ENCODE measurements around the gene SGMS2.
"Not testable (repeated sequence)": the region's sequence is repeated elsewhere in the genome, so short reads cannot be mapped to it uniquely, and the experiment has no call there.

The SGMS2 gene

DNA sequence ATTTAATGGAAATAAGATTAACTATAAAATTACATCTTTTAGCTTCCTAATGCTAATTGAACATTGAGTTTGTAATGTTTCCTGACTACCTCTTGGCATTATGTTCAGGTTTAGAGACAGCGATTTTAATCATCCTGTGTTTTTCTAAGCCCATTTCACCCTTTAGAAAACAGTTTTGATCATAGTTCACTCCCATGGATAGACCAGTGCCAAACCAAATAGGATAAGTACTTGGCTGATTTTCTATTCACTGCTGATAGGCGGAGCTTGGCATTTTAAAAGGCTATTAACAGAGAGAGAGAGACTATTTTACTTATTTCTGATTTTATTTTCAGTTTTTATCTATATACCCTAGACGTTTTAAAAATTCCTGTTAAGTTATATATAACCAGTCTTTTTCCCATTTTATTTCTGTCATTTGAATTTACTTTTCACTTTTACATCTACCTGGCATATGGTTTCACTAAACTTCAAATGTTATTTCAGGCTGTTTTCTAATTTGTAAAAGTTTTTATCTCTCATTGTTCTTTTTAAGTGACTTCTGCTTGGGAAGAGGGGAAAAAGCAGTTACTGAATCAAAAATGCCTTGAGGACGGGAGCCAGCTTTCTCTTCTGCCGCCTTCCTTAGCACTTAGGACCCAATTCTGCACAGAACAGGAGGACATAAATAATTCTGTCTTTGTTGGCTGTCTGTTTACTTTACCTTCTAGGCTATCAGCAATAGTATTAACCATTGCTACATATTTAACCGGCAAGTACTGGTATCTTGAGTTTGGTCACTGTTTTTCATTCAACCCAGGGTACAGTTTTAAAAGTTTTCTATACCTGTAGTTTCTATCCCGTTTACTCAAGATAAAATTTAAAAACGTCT, 46.4 kb downstream of the SGMS2 start:
- DNase-seq = no peak

DNA sequence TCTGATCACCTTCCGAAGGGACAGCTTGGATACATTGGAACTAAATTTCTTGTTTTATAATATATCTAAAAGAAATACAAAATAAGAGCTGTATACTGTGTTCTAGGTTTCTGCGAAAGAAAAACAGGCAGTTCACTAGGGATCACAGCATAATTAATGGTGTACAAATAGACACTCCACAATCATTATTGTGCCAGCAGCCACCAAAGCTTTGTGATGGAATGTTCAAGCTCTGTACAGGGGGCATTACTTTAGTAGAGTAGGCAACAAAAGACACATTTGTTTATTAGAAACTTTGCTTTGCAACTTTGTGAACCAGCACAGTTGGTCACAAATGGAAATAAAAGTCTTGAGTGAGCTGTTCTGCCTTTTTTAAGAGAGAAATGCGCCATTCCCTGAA, 49.3 kb downstream of the SGMS2 start:
- no peak for DNase-seq

DNA sequence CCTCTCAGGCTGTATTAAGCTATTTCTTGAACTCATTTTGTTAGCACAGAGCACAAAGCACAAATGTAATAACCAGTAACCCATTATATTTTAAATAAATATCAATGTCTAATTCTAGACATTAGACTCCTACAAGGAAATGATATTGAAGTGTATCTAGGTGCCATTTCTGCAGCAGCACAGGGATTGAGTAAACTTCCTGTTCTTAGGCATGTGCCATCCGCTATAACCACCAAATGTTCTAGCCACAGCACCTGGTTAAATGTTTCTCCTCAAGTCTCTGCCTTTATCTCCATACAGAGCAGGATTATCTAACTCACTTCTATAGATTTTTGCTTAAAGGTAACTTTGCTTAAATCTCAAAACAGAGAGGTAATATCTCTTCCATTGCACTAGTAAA, 51.4 kb downstream of the SGMS2 start:
- no peak for DNase-seq

DNA sequence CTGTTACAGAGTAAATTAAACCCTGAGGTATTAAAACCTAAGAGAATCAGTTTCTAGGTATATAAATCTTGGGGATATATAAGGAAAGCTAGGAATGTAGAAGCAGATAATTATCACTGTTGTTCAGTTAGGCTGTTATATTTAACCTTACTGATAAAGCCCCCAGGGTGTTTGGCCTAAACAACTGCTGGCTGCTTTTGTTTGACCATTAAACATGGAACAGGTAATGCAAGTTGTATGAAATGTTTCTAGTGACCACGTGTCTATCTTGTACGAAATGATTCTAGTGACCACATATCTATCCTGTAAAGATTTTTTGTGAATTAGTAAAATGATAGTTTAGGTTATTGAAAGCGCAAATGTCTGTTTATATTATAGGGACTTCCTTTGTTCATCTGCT, 52.6 kb downstream of the SGMS2 start:
- no peak for DNase-seq

DNA sequence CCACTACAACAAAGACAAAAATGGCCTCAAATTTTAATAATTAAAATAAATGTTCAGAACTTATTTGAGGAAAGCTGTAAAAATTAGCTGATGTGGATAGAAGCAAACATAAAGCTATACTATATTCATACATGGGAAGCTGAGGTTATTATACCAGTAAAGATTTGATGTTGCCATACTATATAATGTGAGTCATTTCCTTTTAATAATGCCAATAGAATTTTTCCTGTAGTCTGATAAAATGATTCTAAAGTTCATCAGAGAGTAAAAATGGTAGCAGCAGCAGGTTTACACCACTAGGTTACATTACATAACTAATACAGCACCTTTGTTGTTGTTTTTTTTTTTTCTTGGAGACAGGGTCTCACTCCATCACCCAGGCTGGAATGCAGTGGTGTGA, 61.1 kb downstream of the SGMS2 start:
- DNase-seq = no peak

DNA sequence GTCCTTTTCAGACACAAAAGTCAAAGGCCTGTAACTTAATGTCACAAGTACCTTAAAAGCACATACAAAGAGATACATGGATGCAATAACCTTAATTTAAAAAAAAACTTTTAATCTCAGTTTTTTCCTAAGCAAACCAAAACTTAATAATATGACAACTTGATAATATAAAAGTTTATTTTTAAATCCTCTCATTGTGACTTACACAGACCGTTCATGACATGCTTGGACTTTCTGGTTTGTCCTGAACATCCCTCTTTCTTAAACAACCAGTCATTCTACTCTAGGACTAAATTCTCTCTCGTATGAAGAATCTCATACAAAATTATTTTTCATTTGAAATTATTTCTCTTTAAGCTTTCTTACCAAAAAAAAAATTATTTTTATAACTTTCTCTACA, 63.5 kb downstream of the SGMS2 start:
- DNase-seq = no peak

DNA sequence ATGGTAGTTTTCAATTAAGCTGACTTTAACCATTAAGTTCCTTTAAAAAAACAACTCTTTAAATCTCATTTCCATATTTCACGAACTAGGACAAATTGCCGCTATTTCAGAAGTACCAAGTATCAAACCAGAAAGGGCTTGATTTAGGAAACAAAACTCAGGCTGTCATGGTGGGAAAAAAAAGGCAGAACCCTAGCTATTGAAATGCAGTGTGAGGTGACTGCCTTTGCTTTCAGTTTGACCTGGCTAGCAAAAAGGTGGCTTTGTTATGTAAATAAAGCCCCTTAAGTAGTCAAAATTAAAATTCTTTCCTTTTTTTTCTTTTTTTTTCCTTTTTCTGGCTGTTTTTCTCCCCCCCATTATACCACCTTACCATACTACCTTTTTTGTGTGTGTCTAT, 66.0 kb downstream of the SGMS2 start:
- DNase-seq = no peak

DNA sequence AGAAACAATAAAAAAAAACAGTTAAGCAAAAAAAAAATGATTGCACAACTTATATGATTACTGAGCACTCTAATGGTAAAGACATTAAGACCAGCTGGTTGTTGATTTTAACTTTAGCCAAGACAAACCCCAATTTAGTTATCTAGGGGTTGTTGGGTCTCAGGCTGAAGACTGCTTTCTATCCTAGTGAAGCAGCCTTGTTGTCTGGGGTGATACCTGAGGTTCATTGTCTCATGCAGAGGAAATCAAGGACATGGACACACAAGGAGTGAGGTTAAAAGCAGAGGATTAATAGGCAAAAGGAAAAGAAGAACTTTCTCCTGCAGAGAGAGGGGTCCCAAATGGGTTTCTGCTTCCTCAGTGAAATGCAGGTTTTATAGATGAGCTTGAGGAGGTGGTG, 66.6 kb downstream of the SGMS2 start:
- DNase-seq = no peak

DNA sequence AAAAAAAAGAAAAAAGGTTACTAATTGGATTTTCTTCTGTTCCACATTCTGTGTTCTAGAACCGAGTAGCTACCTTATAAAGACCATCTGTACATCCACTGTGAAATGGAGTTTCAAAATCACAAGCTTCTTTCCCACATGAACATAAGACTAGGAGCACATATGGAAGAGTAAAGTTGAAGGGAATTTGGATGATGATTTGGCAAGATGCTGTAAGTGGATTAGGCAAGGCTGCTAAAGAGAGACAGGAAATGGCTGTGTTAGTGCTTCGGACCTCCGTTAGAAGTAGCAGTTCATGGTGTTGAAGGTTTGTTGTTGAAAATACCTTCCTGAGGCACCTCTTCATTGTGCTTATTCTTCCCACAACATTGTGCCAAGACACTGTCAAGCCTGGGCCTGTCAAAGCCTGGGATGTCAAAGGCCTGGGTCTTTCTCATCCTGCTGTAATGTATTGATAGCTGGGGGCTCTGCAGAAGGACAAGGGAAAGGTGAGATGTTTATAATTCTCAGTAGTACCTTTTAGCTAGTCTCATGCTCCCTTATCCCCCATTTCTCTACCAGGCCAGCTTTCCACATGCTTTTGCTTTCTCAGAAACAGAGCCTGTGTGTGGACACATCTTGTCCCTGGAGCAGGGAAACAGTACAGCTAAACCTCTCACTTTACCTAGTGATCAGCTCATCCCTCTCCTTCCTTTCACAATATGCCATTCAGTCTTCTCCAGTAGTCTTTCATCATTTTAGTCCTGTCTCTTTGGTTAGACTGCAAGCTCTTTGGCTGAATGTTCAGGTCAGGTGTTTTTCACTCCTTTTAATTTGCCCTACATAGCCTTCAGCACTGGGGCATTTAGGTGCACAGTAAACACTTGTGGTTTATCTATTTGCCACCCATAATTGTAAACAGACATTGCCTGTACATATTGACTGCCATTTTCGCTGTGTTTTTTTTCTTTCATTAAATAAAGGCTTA, 68.7 kb downstream of the SGMS2 start:
- no peak for DNase-seq

DNA sequence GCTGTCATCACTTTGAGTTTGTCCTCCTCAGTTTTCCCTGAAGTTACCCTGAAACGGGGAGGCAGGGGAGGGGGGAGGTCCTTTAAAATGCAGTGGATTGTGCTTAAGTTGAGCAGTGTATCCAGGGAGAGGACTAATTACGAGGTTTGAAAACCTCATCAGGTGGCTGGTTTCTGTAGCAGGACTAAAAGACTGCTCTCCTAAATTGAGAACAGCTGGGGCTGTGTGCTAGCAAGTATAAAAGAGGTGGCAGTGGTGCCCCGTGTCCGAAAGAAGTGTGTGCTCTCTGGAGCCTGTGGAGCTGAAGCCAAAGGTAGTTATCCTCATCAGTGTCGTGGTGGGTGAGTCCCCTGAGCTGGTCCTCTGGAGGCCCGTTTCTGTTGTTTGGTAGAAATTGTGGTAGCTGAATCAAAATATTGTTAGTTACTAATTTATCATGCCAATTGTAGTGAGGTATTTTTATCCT, 69.4 kb downstream of the SGMS2 start:
- DNase-seq = no peak

DNA sequence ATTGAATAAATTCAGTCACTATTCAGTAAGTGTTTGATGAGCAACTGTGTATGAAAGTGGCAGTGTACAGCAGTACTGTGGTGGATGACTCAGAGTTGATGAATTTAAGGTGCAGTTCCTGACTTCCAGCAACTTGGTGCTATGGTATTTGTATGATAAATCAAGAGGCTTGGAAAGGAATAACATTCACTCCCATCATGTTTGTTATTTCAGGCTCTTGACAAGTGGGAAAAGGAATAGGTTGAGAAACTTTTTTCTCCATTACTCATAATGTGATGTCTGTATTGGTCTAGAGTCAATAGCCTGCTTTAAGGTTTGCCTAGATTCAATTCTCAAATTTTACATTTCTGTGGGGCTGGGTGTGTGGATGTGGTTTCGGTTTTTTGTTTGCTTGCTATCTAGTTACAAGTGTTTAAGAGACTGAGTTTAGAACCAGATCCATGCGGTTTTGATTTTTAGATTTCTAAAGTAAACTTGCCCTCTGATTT, 71.5 kb downstream of the SGMS2 start:
- DNase-seq = no peak

DNA sequence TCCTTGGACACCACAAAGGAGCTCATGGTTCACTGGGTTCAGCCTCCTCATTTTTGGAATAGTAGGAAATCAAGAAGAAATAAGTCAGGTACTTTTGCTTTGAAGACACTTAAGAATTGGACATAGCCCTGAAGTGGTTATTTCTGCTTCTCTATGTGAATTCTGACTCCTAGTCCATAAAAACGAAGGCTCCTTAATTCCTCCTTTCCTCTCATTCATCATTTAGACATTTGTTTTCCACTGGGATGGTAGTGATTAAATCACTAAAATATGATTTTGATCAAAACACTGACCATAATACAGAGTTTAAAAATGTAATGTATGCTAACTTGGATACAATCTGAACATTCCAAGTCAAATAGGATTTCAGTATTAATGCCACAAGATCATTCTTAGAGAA, 71.9 kb downstream of the SGMS2 start:
- DNase-seq = no peak

DNA sequence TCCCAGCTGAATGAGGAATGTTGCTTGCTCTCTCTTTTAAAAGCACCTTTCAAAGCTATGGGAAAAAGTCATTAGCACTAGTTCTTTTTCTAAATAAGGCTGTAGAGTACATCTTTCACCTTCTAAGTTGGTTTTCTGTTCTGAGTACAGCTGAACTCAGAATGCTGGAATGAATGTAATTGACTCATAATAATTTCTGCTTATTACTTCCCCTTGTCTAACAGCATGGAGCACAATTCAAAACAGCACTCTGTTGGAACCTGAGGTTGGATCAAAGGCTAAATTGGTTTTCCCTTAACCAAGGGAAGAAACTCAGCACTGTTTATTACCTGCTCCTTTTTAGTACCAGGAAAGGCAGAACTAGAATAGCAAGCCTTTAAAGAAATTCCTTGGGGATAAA, 73.1 kb downstream of the SGMS2 start:
- DNase-seq = no peak

DNA sequence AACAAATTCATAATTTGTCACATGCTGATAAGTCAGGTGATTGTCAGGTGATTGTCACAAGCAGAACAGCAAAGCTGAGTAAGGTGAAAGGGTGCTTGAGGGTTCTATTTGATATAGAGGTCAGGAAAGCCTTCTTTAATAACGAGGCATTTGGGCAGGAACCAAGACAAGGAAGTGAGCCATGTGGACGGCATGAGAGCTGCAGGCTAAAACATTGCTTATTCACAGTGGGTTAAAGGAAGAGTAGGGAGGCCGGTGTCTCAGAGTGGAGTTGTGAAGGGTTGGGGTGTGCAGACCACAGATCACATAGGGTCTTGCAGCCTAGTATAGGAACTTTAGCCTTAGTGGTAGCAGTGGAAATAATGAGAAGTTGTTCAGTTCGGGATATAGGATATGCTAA, 75.3 kb downstream of the SGMS2 start:
- DNase-seq = no peak

DNA sequence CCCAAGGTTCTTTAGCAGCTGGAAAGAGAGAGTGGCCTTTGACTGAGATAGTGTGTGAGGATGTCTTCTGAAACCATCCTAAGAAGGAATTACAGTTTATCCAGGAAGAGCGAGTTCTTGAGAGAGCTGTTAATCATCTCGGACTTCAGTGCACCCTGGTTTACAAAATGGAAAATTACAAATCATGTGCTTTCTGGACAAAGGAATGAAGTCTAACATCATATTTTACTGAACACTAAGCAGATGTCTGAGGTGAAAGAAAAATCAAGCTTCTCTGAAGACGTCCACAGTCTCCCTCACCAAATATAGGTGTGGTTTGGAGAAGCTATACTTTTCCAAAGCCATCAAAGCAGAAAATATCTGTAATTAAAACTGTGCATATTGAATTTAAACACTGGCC, 75.8 kb downstream of the SGMS2 start:
- no peak for DNase-seq

DNA sequence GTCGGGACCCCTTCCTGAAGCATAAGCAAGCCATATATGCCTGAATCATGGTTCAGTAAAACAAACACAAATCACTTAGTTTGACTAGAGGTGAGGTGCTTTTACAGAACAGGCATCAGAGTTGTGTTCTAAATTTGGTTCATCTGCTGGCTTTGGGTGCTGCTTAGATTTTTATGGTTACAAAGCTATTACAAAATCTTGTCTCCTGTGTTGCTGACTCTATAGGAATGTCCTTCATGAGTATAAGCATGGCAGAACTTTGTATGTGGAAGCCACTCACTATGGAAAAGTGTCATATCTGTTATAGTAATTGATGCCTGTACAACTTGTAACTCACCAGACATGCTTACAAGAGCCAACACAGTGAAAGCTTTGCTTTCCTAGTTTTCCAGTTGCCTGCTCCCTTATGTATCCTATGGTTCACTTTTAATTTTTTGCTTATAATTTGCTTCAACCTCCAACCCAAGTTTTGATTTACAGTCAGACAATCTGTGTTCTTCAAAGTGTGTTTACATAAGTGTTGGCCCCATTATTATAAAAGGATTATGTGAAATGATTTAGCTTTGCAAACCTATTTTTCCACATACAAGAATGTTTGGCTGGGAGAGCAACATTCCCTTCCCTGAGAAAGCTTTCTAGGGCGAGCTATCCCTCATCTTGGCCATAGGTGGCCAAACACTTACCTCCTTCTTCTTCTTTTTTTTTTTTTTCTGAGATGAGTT, 76.6 kb downstream of the SGMS2 start:
- DNase-seq = no peak

DNA sequence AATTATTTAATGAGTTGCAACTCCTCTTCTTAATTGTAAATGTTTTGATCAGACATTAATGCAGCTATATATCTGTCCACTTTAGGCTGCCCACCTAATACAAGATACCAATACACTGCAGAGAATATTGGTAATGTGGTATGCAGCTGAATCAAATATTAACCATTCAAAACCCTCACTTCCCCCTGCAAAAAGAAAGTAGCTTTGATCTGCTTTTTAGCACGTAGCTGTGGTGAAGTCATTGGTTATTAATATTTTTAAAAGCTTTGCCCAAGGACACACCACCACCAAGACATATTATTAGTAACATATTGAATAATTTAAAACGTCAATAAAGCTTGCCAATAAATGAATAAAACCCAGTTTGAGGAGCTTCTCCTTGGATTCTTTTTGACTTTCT, 78.0 kb downstream of the SGMS2 start:
- no peak for DNase-seq

DNA sequence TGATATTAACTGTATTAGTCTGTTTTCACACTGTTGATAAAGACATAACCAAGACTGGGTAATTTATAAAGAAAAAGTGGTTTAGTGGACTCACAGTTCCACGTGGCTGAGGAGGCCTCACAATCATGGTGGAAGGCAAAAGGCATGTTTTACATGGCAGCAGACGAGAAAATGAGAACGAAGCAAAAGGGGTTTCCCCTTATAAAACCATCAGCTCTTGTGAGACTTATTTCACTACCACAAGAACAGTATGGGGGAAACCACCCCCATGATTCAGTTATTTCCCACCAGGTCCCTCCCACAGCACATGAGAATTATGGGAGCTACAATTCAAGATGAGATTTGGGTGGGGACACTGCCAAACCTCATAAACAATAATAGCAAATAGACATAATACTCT, 80.3 kb downstream of the SGMS2 start:
- DNase-seq = not testable (repeated sequence)

DNA sequence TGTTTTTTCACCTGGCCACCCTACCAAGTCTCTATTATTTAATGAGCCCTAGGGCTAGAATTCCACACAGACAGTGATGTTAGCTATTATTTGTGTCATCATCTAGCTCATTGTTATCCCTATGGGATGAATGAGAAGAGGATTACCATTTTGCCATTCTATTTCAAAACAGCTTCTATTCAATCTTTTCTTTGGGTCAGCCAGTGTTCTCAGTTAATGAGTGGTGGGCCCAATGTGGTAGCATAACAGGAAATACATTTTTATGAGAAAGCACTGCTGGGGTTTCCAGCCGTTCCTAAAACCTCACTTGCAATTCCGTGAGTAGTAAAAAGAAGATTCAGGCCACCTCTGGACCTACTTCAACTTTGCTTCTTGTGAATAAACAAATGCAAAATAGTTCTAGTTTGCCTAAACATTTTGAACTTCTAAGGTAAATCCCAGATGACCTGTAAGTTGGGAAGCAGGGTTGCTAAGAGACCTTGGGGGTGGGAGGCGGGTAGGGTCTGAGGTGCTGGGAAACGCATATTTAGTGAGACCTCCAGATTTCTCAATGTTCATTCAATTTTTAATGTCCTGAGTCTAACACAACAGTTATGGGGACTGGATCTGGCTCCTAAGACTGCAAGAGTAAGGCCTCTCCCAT, 81.8 kb downstream of the SGMS2 start:
- DNase-seq = no peak

DNA sequence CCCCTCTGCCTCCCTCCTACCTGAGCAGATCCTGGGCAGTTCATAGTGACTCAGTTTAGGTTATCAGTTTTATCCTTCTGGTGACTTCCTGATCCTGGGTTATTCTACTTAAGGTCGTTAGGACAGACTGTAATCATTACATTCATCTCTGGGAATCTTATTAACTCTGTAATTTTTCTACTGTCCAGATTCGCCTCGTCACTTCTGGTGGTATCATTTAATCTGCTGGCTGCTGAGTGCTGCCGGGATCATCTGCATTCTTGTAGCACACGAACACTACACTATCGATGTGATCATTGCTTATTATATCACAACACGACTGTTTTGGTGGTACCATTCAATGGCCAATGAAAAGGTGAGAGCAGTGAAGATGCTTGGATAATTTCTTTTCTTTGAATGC, 83.6 kb downstream of the SGMS2 start:
- no peak for DNase-seq

DNA sequence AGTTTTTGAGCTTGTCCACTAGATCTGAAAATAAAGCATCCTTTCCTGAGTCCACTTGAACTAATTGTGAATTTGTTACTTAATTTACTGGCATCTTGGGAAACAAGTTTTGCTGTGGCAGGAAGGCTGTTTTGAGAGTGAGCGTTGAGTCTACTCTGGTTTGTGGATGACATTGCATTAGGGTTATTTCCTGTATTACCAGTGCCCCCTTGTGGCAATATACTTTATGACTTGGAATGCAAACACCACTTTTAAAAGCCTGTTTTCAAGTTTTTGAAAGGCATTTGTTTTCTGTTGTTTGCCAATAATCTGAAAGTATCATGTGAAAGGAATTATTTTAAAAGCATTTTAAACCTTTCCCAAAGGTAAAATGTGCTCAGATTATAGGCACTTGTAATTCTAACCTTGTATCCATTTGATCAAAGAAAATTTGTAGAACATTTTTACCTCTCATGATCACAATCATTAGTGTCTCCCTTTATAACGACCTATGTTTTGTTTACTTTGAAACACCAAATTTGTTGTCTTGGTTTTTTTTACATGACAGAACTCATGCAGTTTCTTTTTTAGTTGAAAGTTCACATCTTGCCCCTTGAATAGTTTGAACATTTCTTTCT, 88.7 kb downstream of the SGMS2 start:
- DNase-seq = no peak

DNA sequence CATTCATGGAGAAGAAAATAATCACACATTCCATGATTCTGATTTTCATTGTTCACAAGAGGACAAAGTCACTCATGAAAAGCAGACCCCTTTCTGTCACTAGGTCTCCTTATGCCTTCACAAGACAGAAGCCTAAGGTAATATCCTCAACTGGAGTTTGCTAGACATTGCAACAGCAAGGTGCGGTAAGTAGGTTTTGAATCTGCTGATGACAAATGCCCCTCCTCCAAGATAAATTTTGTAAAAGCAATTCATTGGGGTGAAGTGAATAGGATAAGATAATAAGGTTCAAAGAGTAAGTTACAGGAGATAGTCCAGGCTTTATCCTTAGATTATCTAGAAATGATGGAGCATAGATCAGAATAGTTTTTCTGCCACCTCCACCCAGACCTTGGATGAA, 90.5 kb downstream of the SGMS2 start:
- DNase-seq = no peak
